Activated CD8-positive, alpha-beta memory T cell treated with anti-CD3 and anti-CD28 coated beads for 24 hours (primary cell): ENCODE measurements around the gene IFNA5.

Experiments
- DNase-seq: peaks from one replicate; pipeline ENCODE4 v3.0.0-alpha.2; 2020

IFNA5 gene

GRCh38 chr9:21305213-21305612 lies at the start of gene IFNA5:
TSS of gene IFNA5 (minus strand) at chr9:21305313. CDS start at chr9:21305256, 57 bp downstream.
- DNase-seq: no peak

- no peak for DNase-seq
Measured at GRCh38 chr9:21350787-21351186, 45.7 kb upstream of the IFNA5 start, which contains the start of gene IFNA6. TSS of gene IFNA6 (minus strand) at chr9:21350887. CDS start at chr9:21350887, 0 bp downstream.

GRCh38 chr9:21348430-21348970 lies 43.4 kb upstream of the IFNA5 start:
- DNase-seq: no peak

- DNase-seq: no peak
Measured at GRCh38 chr9:21340735-21341134, 35.6 kb upstream of the IFNA5 start.

- DNase-seq: no peak
Measured at GRCh38 chr9:21336457-21336856, 31.3 kb upstream of the IFNA5 start.

- peak; percentile 93 for DNase-seq
Measured at GRCh38 chr9:21334701-21335632, 29.9 kb upstream of the IFNA5 start, which contains the start of gene KLHL9. TSS of gene KLHL9 (minus strand) at chr9:21335404. CDS start at chr9:21334859, 545 bp downstream.

- DNase-seq: no peak
Measured at GRCh38 chr9:21333226-21333625, 28.1 kb upstream of the IFNA5 start.

GRCh38 chr9:21331676-21332402 lies 26.7 kb upstream of the IFNA5 start:
- no peak for DNase-seq

GRCh38 chr9:21326526-21327139 lies 21.5 kb upstream of the IFNA5 start:
- no peak for DNase-seq

- no peak for DNase-seq
Measured at GRCh38 chr9:21324047-21324446, 18.9 kb upstream of the IFNA5 start.

GRCh38 chr9:21322911-21323461 lies 17.9 kb upstream of the IFNA5 start:
- DNase-seq: no peak

GRCh38 chr9:21320465-21320864 lies 15.4 kb upstream of the IFNA5 start:
- DNase-seq: no peak

GRCh38 chr9:21317956-21318923 lies 13.1 kb upstream of the IFNA5 start:
- no peak for DNase-seq

GRCh38 chr9:21316860-21317259 lies 11.7 kb upstream of the IFNA5 start:
- DNase-seq: no peak

- DNase-seq: no peak
Measured at GRCh38 chr9:21316032-21316842, 11.1 kb upstream of the IFNA5 start.

- DNase-seq: no peak
Measured at GRCh38 chr9:21314152-21314551, 9.0 kb upstream of the IFNA5 start.

- DNase-seq: no peak
Measured at GRCh38 chr9:21311889-21312288, 6.8 kb upstream of the IFNA5 start.

- DNase-seq: no peak
Measured at GRCh38 chr9:21295992-21296391, 9.1 kb downstream of the IFNA5 start.

- no peak for DNase-seq
Measured at GRCh38 chr9:21294904-21295538, 10.1 kb downstream of the IFNA5 start.

GRCh38 chr9:21294364-21294774 lies 10.7 kb downstream of the IFNA5 start:
- DNase-seq: no peak
